ENCODE data around the gene CNTN4. TPM values are rescaled to one million over a fixed set of nuclear protein-coding genes. Genes with fewer than 3 reads are reported as not detected.

Gene CNTN4
- total and polyA plus RNA-seq, 2 donors (not counting 3 experiments of a cell fraction or from before 2014, with no cell fraction given) = not detected

DNA sequence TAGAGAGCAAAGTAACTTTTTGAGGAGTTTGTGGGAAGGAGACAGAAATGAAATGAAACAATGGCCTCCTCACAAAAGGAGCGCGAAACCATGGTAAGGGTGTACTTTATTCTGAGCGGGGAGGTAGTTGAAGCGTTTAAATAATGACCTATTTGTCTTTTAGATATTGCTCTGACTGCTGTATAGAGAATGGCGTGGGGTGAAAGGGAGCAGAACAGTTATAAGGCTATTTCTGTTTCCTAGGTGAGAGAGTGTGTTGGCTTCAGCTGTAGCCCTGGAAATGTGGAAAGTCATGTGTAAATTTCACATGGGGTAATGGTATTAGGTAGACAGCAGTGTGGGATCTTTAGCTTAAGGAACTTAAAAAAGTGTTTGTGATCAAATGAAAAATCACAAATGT is 54.9 kb downstream of the CNTN4 start:
- FAIRE-seq (no peak), DNase-seq (ENCODE audit: low read depth, low spot score) (no peak)
- Histone ChIP-seq H3K4me3 (replicated peaks in 1 of 3; ENCODE audit: insufficient read depth in 1 of 3, low read depth in 1 of 3, low read length in 3 of 3) (no peak overlapping the region), H3K4me1 (ENCODE audit: control insufficient read depth, extremely low read depth, insufficient read depth, low read length) (no peaks in the 10 kb centered on the region), H3K27me3 (ENCODE audit: control insufficient read depth in 2 of 2, insufficient read depth in 2 of 2, low read length in 2 of 2) (no peaks in the 10 kb centered on the region), H3K9ac (replicated peaks; ENCODE audit: extremely low read depth, insufficient read depth, low read length) (no peak overlapping the region), H2AFZ (ENCODE audit: low read depth, low read length) (no peak overlapping the region), H3K4me2 (ENCODE audit: insufficient read depth, low read length) (no peak overlapping the region), H4K20me1 (replicated peaks; ENCODE audit: control insufficient read depth, extremely low read depth, insufficient read depth, low read length) (no peaks in the 10 kb centered on the region), H3K9me3 (replicated peaks; ENCODE audit: control insufficient read depth, insufficient read depth, low read length) (no peaks in the 10 kb centered on the region), H3K79me2 (ENCODE audit: control insufficient read depth, insufficient read depth, low read length) (no peaks in the 10 kb centered on the region), H3K36me3 (ENCODE audit: control insufficient read depth in 2 of 2, extremely low read depth in 1 of 2, insufficient read depth in 2 of 2, low read length in 2 of 2) (no peaks in the 10 kb centered on the region), H3K27ac (ENCODE audit: insufficient read depth, low read depth, low read length) (no peak overlapping the region), H3K9me1 (replicated peaks; ENCODE audit: control insufficient read depth, extremely low read depth, insufficient read depth, low read length) (no peaks in the 10 kb centered on the region)
- ChIA-PET POLR2A (no interaction called here), CTCF (no interaction called here)
- dilution Hi-C loops (cut with MboI; ENCODE audit: extremely low pct_ligation_motif_present, low sequenced_read_pairs) = no loop called here
- no peak for TF ChIP-seq EZH2 (IDR thresholded peaks at IDR 0.05; ENCODE audit: borderline replicate concordance, low read depth, low read length, severe bottlenecking)
- TF ChIP-seq POLR2A (IDR thresholded peaks at IDR 0.05; ENCODE audit: low read depth, low read length) = no peak
- no peak for TF ChIP-seq JUN (IDR thresholded peaks at IDR 0.05; ENCODE audit: borderline replicate concordance, insufficient read depth, insufficient read length, low read depth)
- no peak for TF ChIP-seq MYC (IDR thresholded peaks at IDR 0.05; ENCODE audit: low read depth, low read length)
- no peak for TF ChIP-seq GATA2 (IDR thresholded peaks at IDR 0.05; ENCODE audit: insufficient read depth, insufficient read length, low read depth, low read length)
- TF ChIP-seq, protein P1, sequence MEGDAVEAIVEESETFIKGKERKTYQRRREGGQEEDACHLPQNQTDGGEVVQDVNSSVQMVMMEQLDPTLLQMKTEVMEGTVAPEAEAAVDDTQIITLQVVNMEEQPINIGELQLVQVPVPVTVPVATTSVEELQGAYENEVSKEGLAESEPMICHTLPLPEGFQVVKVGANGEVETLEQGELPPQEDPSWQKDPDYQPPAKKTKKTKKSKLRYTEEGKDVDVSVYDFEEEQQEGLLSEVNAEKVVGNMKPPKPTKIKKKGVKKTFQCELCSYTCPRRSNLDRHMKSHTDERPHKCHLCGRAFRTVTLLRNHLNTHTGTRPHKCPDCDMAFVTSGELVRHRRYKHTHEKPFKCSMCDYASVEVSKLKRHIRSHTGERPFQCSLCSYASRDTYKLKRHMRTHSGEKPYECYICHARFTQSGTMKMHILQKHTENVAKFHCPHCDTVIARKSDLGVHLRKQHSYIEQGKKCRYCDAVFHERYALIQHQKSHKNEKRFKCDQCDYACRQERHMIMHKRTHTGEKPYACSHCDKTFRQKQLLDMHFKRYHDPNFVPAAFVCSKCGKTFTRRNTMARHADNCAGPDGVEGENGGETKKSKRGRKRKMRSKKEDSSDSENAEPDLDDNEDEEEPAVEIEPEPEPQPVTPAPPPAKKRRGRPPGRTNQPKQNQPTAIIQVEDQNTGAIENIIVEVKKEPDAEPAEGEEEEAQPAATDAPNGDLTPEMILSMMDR (IDR thresholded peaks at IDR 0.05; ENCODE audit: extremely low read depth in 1 of 2, insufficient read depth in 1 of 2, low read depth in 1 of 2, low read length in 2 of 2) = no peak
- TF ChIP-seq, protein P2, sequence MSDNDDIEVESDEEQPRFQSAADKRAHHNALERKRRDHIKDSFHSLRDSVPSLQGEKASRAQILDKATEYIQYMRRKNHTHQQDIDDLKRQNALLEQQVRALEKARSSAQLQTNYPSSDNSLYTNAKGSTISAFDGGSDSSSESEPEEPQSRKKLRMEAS (IDR thresholded peaks at IDR 0.05; ENCODE audit: insufficient read depth, insufficient read length) = no peak
- TF ChIP-seq FOS (IDR thresholded peaks at IDR 0.05; ENCODE audit: borderline replicate concordance, insufficient read depth, low read length) = no peak
- no peak for TF ChIP-seq POLR2AphosphoS5 (IDR thresholded peaks at IDR 0.05; ENCODE audit: insufficient read depth, low read depth, low read length)
- no TSS peak for BruUV-seq (replicated peaks)
- intact Hi-C loops (cut with micrococcal nuclease) = no loop called here

All from endothelial cell of umbilical vein (primary cell).